WTC11 (cell line): ENCODE measurements around the gene P4HB.

Experiments used
- CREB1 ChIP-seq: sonication (generic); formaldehyde crosslinking; IDR thresholded peaks from 2 replicates; pipeline ENCODE4 v1.8.0; 2023; ENCODE audit warnings: mild to moderate bottlenecking, missing genetic modification reagents
- ELF4 ChIP-seq: sonication (generic); formaldehyde crosslinking; IDR thresholded peaks from 2 replicates; pipeline ENCODE4 v1.8.1; 2022; ENCODE audit warnings: low read depth, mild to moderate bottlenecking, moderate library complexity, missing genetic modification reagents
- GABPB1 ChIP-seq: sonication (generic); formaldehyde crosslinking; IDR thresholded peaks from 2 replicates; pipeline ENCODE4 v1.8.1; 2023; ENCODE audit warnings: mild to moderate bottlenecking, missing genetic modification reagents
- KAT7 ChIP-seq: sonication (generic); formaldehyde crosslinking; IDR thresholded peaks from 2 replicates; pipeline ENCODE4 v1.8.1; 2023; ENCODE audit warnings: missing genetic modification reagents, mild to moderate bottlenecking, borderline replicate concordance
- NR2C2 ChIP-seq: sonication (generic); formaldehyde crosslinking; IDR thresholded peaks from 2 replicates; pipeline ENCODE4 v1.8.0; 2022; ENCODE audit warnings: mild to moderate bottlenecking, missing genetic modification reagents
- TCF7 ChIP-seq: sonication (generic); formaldehyde crosslinking; IDR thresholded peaks from 2 replicates; pipeline ENCODE4 v1.8.0; 2022; ENCODE audit warnings: mild to moderate bottlenecking, low read depth, missing genetic modification reagents, moderate library complexity
- TF ChIP-seq, protein P1 (sequence below): fragments of 200-600 bp; IDR thresholded peaks from 2 replicates; pipeline ENCODE4 v1.8.0; 2022; ENCODE audit warnings: antibody characterized with exemption
- TF ChIP-seq, protein P2 (sequence below): sonication (generic); formaldehyde crosslinking; IDR thresholded peaks from 2 replicates; pipeline ENCODE4 v1.8.1; 2023; ENCODE audit warnings: mild to moderate bottlenecking, missing genetic modification reagents
- TF ChIP-seq, protein P3 (sequence below): sonication (generic); formaldehyde crosslinking; IDR thresholded peaks from 2 replicates; pipeline ENCODE4 v1.8.1; 2022; ENCODE audit warnings: mild to moderate bottlenecking, moderate library complexity, missing genetic modification reagents

DNA sequence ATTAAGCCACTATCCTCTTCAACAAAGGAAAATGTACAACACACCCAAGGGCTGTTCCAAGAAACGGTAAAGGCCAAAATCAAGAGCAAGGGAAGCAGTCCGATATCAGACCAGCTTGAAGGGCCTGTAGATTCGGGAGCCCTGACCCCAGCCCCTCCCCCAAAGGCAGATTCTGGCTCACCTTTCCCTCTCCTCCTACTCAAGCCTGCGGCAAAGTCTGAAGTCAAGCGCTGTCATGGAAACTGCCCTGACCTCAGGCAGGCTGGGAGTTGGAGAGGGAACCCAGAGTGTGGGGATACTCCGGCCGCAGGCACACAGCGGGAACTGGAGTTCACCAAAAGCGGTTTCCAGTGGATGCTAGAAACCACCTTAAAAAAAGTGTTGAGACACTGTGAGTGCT is 29.3 kb upstream of the P4HB start:
- TF ChIP-seq, protein P1, sequence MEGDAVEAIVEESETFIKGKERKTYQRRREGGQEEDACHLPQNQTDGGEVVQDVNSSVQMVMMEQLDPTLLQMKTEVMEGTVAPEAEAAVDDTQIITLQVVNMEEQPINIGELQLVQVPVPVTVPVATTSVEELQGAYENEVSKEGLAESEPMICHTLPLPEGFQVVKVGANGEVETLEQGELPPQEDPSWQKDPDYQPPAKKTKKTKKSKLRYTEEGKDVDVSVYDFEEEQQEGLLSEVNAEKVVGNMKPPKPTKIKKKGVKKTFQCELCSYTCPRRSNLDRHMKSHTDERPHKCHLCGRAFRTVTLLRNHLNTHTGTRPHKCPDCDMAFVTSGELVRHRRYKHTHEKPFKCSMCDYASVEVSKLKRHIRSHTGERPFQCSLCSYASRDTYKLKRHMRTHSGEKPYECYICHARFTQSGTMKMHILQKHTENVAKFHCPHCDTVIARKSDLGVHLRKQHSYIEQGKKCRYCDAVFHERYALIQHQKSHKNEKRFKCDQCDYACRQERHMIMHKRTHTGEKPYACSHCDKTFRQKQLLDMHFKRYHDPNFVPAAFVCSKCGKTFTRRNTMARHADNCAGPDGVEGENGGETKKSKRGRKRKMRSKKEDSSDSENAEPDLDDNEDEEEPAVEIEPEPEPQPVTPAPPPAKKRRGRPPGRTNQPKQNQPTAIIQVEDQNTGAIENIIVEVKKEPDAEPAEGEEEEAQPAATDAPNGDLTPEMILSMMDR: no peak
- TF ChIP-seq NR2C2 (CRISPR knock-in tag): no peak
- no peak for TF ChIP-seq GABPB1 (CRISPR knock-in tag)
- TF ChIP-seq, protein P2, sequence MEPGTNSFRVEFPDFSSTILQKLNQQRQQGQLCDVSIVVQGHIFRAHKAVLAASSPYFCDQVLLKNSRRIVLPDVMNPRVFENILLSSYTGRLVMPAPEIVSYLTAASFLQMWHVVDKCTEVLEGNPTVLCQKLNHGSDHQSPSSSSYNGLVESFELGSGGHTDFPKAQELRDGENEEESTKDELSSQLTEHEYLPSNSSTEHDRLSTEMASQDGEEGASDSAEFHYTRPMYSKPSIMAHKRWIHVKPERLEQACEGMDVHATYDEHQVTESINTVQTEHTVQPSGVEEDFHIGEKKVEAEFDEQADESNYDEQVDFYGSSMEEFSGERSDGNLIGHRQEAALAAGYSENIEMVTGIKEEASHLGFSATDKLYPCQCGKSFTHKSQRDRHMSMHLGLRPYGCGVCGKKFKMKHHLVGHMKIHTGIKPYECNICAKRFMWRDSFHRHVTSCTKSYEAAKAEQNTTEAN: no peak
- TF ChIP-seq ELF4 (CRISPR knock-in tag): no peak
- TF ChIP-seq TCF7 (CRISPR knock-in tag): no peak
- TF ChIP-seq KAT7: no peak
- TF ChIP-seq, protein P3, sequence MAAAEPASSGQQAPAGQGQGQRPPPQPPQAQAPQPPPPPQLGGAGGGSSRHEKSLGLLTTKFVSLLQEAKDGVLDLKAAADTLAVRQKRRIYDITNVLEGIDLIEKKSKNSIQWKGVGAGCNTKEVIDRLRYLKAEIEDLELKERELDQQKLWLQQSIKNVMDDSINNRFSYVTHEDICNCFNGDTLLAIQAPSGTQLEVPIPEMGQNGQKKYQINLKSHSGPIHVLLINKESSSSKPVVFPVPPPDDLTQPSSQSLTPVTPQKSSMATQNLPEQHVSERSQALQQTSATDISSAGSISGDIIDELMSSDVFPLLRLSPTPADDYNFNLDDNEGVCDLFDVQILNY (CRISPR knock-in tag): no peak
- TF ChIP-seq CREB1 (CRISPR knock-in tag): no peak
